GM18519 (cell line): ENCODE measurements around the gene ABI3BP.

ENCODE experiments used
- ATAC-seq: cut with Tn5 transposase; IDR thresholded peaks from one replicate; pipeline ENCODE4 v1.9.1; 2021; ENCODE audit warnings: mild to moderate bottlenecking, moderate library complexity; ENCODE audit not compliant: unreplicated experiment, low FRiP score

ABI3BP gene

DNA sequence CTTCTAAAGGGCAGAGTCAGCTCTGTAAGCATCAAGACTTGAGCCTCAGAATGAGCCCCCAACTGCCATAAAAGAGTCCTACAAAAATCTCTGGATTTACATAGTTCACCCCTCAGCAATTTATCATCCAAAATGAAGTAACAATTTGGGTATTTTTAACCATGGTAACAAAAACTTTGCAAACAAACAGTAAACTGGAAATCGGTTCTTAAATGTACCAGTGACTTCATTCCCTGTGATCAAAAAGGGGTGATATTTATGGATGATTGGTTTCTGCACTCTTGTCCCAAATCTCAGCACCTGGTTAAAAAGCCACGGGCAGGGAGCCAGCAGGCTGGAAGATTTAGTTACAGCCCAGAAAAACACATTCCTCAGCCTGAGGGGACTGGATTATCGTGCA lies 210.3 kb downstream of the ABI3BP start:
- ATAC-seq = no peak

- ATAC-seq = no peak
These were observed 210.9 kb downstream of the ABI3BP start for GRCh38 chr3:100782348-100782747.

DNA sequence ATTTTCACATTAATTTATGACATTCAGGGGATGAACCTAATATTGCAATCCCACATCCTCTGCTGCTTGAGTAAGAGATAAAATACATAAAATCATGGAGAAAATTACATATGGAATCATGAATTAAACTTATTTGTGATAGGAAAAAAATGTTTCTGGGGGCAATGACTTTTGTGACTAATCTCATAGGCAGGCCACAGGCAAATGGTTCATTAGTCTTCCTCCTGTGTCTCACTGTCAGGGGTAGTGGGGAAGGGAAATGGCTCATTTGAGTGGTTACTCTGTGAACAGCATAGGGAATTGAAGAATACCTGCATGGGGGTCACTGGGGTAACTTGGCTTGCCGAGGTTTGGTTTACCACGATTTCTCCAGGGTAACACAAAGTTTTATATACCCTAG lies 211.9 kb downstream of the ABI3BP start:
- ATAC-seq = no peak

DNA sequence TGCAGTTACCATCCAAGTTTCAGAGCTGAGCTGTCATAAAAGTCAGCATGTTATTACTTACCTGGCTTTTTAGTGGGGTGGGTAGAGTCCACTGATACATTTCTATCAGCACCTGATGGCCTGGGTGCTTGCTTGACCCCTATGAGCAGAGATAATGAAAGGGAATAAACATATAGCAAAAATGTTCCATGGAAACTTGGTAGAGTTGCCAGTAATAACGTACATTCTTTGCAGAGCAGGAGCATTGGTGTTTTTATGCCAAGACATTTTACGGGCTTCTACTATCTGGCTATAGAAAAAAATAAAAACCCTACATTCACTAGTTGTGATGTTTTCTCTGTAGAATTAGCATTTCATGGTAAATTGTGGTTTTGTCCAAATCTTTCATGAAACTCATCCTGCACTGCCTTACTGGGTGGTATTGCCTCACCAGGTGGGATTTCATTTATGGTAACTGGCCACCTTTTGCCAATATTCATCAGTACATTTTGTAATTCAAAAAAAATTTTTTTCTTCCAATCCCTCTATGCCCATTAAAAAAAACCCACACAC lies 213.1 kb downstream of the ABI3BP start:
- ATAC-seq = no peak

DNA sequence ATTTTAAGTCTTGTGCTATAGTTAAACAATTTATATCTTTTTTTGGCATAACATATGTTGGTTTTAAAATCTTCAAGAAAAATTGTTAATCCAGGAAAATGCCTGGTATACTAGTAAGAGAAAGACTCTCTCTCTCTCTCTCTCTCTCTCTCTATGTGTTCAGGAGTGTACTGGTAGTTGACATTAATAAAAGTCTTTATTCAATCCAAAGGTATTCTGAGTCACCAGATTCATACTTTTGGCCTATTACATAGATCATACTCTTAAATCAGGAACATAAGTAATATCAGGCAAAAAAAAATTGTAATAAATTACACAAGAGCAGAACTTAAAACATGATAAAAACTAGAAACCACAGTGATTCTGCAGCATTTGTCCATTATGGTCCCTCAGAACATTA lies 213.7 kb downstream of the ABI3BP start:
- ATAC-seq = no peak

DNA sequence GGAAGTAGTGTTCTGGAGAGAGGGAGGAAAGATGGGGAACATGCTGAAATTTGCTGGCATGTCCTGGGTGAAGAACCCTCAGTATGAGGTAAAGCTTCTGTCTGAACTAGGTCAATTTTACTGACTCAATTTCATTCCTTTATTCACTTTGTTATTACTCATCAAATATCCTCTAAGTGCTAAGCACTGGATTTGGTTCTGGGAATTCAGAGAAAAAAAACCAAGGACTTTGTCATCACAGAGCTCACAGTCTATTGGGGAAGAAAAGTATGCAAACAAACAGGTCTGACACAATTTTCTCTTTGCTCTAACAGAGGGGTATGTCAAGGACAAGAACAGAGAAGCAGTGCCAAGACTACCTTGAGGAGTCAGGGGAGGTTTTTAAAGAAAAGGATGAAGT lies 215.9 kb downstream of the ABI3BP start:
- no peak for ATAC-seq

DNA sequence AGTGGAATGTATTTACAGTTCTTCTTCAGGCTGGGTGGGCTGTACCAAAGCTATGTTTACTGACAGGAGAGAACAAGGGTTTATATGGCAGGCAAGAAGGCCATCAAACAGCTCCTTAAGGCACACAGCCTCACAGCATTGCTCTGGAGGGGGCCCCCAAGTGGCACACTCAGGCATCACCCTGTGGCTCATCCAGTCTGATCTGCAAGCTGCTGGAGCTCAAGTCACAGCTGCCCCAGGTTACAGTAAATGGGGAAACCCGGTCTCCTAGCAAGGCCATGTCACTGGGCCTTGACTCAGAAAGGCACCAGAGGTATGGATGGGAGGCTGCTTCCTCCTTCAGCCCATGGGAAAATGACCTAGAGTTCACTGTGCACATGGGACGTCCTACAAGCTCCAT lies 216.5 kb downstream of the ABI3BP start:
- no peak for ATAC-seq

- no peak for ATAC-seq
These were observed 217.0 kb downstream of the ABI3BP start for GRCh38 chr3:100776097-100776729.

GRCh38 chr3:100775669-100776068 lies 217.6 kb downstream of the ABI3BP start:
- no peak for ATAC-seq

DNA sequence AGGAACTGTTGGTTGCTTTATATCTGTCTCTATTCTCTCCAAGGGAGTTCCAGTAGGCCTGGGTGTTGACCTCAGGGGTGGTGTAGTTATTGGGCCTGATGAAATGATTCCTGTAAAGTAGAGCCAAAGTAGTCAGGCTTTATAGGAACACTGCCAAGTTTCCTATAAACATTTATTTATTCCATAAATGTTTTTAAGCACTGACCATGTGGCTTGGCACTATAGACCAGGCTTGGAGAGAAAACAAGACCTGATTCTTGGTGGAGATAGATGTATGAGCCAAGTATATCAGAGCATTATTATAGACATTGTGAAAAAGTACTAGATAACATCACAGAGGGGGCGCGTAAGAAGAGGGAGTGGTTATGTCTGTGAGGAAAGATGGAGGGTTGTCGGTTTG lies 218.0 kb downstream of the ABI3BP start:
- ATAC-seq = no peak

GRCh38 chr3:100769693-100770092 lies 223.5 kb downstream of the ABI3BP start:
- no peak for ATAC-seq

- ATAC-seq = no peak
These were observed 227.2 kb downstream of the ABI3BP start for GRCh38 chr3:100766069-100766468.

DNA sequence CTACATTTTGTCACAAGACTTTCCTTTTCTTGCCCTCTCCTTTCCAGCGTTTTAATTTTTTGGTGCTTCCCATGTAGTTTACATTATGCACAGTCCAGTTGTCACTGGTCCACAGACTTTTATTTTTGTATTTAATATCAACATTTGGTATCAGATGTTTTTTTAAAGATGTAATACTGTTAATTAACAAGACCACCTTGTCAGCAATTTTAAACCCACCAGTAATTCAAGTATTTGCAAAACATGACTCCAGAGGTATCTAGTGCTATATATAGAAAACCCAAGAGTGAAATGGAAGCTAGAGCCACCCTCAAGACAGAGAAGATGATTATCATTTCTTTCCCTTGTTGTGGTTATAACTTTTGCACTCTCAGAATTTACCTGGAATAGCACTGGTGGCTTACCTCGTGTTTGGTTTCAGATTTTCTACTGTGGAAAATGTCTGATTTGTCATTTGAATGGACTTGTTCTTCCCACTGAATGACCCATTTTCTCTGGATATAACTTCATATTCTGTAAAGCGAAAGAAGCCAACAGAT lies 227.7 kb downstream of the ABI3BP start:
- no peak for ATAC-seq

DNA sequence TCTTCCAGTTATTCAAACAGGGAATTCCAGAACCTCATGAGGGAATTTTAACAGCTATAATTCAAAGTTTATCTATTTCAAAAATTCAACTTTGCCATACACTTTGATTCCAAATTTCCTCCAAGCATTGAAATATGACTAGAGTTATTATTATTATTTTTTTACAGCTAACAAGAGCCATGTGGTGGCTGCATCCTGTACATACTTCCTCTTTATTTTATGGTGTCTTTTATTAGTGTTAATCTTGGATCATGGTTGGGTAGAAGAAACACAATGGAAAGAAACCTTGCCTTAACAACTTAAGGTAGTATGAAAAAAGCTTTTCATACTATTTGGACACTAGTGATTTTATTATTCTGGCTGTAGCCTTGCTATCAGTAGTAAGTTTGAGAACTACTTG lies 231.3 kb downstream of the ABI3BP start:
- ATAC-seq = no peak

- ATAC-seq = peak; percentile 68
These were observed 231.8 kb downstream of the ABI3BP start for GRCh38 chr3:100761211-100761942.

DNA sequence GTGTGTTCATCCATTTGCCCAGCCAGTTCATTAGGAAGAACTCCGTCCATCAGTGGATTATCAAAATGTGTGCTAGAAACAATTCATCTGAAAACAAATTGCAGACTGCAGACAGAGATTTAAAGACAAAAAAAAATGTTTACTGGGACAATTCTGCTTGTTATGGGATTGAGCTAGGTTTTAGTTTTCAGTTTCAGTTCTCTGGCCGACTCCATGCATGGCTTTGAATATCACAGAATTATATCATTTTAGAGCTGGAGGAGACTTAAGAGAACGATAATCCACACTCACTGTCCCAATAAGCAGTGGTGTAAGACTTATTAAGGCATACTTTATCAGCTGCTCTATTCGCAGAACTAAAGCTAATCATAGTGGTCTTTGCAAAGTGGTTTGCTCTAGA lies 232.8 kb downstream of the ABI3BP start:
- ATAC-seq = no peak

GRCh38 chr3:100759950-100760349 lies 233.3 kb downstream of the ABI3BP start:
- no peak for ATAC-seq

DNA sequence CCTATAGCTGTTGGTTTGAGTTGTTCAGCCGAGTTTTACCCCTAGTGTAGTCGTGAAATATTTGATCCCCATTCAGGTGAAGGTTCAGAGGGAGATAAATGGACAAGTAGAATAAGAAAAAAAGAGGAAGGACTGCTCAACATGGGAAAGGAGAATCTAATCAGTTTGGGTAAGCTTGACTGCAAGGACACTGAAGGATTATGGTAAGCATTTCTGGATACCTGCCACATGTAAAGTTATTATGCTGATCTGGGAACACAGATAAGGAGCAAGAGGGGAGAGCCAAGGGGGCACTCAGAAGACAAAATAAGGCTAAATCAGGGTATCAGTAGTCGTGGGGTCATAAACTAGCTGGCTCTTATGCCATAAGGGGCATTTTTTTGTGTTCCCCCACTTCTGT lies 234.1 kb downstream of the ABI3BP start:
- ATAC-seq = no peak

- no peak for ATAC-seq
These were observed 236.8 kb downstream of the ABI3BP start for GRCh38 chr3:100756441-100756840.

- ATAC-seq = no peak
These were observed 238.5 kb downstream of the ABI3BP start for GRCh38 chr3:100754563-100755334.

DNA sequence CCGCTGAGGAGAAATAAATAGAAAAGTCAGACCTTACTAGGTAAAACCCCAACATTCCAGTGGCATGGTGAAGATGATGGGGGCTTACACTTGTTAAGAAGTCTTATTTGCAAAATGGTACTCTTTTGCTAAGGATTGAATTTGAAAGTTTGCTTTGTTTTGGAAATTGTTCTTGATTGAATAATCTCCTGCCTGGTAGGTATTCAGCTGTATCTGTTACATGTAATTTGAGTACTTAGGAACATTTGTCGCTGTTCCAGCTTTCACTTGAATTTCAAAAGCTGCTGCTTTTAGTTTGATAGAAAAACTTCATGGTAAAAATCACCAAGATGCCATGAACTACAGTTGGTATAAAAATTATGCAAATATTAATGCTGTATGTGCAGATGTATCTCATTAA lies 239.4 kb downstream of the ABI3BP start:
- no peak for ATAC-seq
